Erythroblast (primary cell): ENCODE data around the gene TAF6L.

Source experiments
- GATA1 ChIP-seq: IDR thresholded peaks from 2 replicates; pipeline ENCODE4 v1.6.1; 2011; ENCODE audit warnings: low read depth, mild to moderate bottlenecking, control low read depth, low read length, moderate library complexity
- POLR2A ChIP-seq: IDR thresholded peaks from 2 replicates; pipeline ENCODE4 v1.6.1; 2011; ENCODE audit warnings: mild to moderate bottlenecking, low read length

- TF ChIP-seq POLR2A (peak; percentile 97), GATA1 (no peak)
Observed at GRCh38 chr11:62787005-62787759, 16.0 kb downstream of the TAF6L start, which contains the start of gene TMEM179B.
